ENCODE results near the gene RNF5.
A peak's percentile ranks its signal among the peaks of the same experiment; 100 is the strongest.

DNA sequence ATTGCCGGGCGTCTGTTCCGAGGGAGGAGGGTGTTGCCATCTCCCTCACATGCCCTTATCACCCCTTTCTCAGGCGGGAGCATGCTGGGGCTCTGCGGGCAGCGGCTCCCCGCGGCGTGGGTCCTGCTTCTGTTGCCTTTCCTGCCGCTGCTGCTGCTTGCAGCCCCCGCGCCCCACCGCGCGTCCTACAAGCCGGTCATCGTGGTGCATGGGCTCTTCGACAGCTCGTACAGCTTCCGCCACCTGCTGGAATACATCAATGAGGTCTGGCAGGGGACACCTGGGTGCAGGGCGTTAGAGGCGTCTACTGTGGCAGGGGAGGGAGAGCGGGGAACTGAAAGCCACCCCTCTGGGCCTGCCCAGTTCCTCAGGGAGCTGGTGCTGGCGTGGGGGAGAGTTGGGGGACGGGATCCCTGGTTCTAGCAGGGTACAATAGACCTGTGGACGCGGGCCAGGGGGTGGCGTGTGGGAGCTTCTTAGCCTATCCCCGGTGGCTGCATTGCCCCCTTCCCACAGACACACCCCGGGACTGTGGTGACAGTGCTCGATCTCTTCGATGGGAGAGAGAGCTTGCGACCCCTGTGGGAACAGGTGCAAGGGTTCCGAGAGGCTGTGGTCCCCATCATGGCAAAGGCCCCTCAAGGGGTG, 23.6 kb upstream of the RNF5 start:
- TF ChIP-seq, protein P1, sequence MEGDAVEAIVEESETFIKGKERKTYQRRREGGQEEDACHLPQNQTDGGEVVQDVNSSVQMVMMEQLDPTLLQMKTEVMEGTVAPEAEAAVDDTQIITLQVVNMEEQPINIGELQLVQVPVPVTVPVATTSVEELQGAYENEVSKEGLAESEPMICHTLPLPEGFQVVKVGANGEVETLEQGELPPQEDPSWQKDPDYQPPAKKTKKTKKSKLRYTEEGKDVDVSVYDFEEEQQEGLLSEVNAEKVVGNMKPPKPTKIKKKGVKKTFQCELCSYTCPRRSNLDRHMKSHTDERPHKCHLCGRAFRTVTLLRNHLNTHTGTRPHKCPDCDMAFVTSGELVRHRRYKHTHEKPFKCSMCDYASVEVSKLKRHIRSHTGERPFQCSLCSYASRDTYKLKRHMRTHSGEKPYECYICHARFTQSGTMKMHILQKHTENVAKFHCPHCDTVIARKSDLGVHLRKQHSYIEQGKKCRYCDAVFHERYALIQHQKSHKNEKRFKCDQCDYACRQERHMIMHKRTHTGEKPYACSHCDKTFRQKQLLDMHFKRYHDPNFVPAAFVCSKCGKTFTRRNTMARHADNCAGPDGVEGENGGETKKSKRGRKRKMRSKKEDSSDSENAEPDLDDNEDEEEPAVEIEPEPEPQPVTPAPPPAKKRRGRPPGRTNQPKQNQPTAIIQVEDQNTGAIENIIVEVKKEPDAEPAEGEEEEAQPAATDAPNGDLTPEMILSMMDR (IDR thresholded peaks at IDR 0.05; ENCODE audit: low read depth, low read length) = peak; percentile 33
- TF ChIP-seq POLR2A (IDR thresholded peaks at IDR 0.05; ENCODE audit: extremely low read depth, insufficient read length) (no peak), MYC (IDR thresholded peaks at IDR 0.05; ENCODE audit: low read depth, low read length) (peak; percentile 65)
- TF ChIP-seq, protein P2, sequence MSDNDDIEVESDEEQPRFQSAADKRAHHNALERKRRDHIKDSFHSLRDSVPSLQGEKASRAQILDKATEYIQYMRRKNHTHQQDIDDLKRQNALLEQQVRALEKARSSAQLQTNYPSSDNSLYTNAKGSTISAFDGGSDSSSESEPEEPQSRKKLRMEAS (IDR thresholded peaks at IDR 0.05; ENCODE audit: low read depth, low read length) = peak; percentile 70
